Tibial nerve (tissue), 4 donors: Measurements from ENCODE around the gene FAIM2.

Experiments used
- CTCF ChIP-seq, 5 experiments: fragments of 200-600 bp in 3 of 5; fragments of 450-650 bp in 2 of 5; sonication (generic) in 3 of 5; IDR thresholded peaks; one replicate each; pipeline ENCODE4 v1.5.1; 2016 to 2019; ENCODE audit warnings: antibody characterized with exemption in 5 of 5, mild to moderate bottlenecking in 3 of 5, moderate library complexity in 2 of 5
- EP300 ChIP-seq, 2 donors: sonication (generic); formaldehyde crosslinking; IDR thresholded peaks; one replicate each; pipeline ENCODE4 v1.6.1; 2017; ENCODE audit warnings: antibody characterized with exemption in 2 of 2, mild to moderate bottlenecking in 1 of 2
- POLR2A ChIP-seq, 2 donors: fragments of 450-650 bp; IDR thresholded peaks; one replicate each; pipeline ENCODE4 v1.6.1; 2017; ENCODE audit warnings: antibody characterized with exemption in 2 of 2, mild to moderate bottlenecking in 2 of 2, moderate library complexity in 2 of 2

- TF ChIP-seq CTCF (IDR thresholded peaks at IDR 0.05) (no peak), POLR2A (IDR thresholded peaks at IDR 0.05) (no peak), EP300 (IDR thresholded peaks at IDR 0.05) (no peak)
These were observed 37.9 kb downstream of the FAIM2 start for GRCh38 chr12:49865782-49866135.
